ENCODE measurements around the gene GTF3C5. TPM values are rescaled to one million over a fixed set of nuclear protein-coding genes. Genes with fewer than 3 reads are reported as not detected.

The GTF3C5 gene
- total RNA-seq, 1 experiment from 2014 or later: 104 TPM

- TF ChIP-seq TEAD1 (CRISPR knock-in tag; IDR thresholded peaks at IDR 0.05) (no peak), ATF6 (CRISPR knock-in tag; IDR thresholded peaks at IDR 0.05) (no peak), ATF2 (CRISPR knock-in tag; IDR thresholded peaks at IDR 0.05; ENCODE audit: borderline replicate concordance, low read depth) (no peak)
Observed at GRCh38 chr9:132984202-132985070, 46.4 kb upstream of the GTF3C5 start (continued).

GRCh38 chr9:132985071-132985350 is 45.8 kb upstream of the GTF3C5 start:
- DNase-seq (ENCODE audit: low spot score): no peak
- H3K4me1 Mint-ChIP-seq: no peaks in the 10 kb centered on the region; the same call in 1 of the 2 replicates
- ChIA-PET CTCF (interaction anchor here (0.7 to 1.6 kb wide), 2 partner anchors 7 to 13 kb away, joined by 3 read pairs; no protein-coding TSS in a partner anchor), POLR2A (no interaction called here)
- H3K36me3 Mint-ChIP-seq: no peaks in the 10 kb centered on the region
- no peak overlapping the region for H3K4me3 Mint-ChIP-seq
- ATAC-seq: no peak
- no peaks in the 10 kb centered on the region; the same call in 1 of the 2 replicates for H3K9me3 Mint-ChIP-seq
- H3K27me3 Mint-ChIP-seq (ENCODE audit: low read depth): peaks cover 3% of the 10 kb centered on the region; the same call in 1 of the 2 replicates
- H3K27ac Mint-ChIP-seq: no peak overlapping the region
- TF ChIP-seq PRDM15 (CRISPR knock-in tag; IDR thresholded peaks at IDR 0.05) (no peak), JAZF1 (CRISPR knock-in tag; IDR thresholded peaks at IDR 0.05) (no peak), MLX (CRISPR knock-in tag; IDR thresholded peaks at IDR 0.05) (no peak), TCF7 (CRISPR knock-in tag; IDR thresholded peaks at IDR 0.05; ENCODE audit: low read depth) (no peak), USF1 (CRISPR knock-in tag; IDR thresholded peaks at IDR 0.05) (no peak), GRHL2 (CRISPR knock-in tag; IDR thresholded peaks at IDR 0.05; ENCODE audit: insufficient replicate concordance, severe bottlenecking) (no peak), ZNF532 (CRISPR knock-in tag; IDR thresholded peaks at IDR 0.05; ENCODE audit: borderline replicate concordance) (no peak), HMGA2 (CRISPR knock-in tag; IDR thresholded peaks at IDR 0.05) (no peak), ZNF396 (CRISPR knock-in tag; IDR thresholded peaks at IDR 0.05; ENCODE audit: borderline replicate concordance) (no peak), AFF4 (CRISPR knock-in tag; IDR thresholded peaks at IDR 0.05; ENCODE audit: borderline replicate concordance) (no peak), ZNF121 (CRISPR knock-in tag; IDR thresholded peaks at IDR 0.05) (no peak), ZNF263 (CRISPR knock-in tag; IDR thresholded peaks at IDR 0.05; ENCODE audit: low read depth) (no peak), NFYB (CRISPR knock-in tag; conservative IDR thresholded peaks at IDR 0.05; ENCODE audit: low read depth) (no peak), SMAD3 (CRISPR knock-in tag; IDR thresholded peaks at IDR 0.05; ENCODE audit: borderline replicate concordance) (no peak)

All from WTC11 (cell line).